CD4-positive, alpha-beta memory T cell (primary cell): ENCODE results near the gene NBPF19. TPM values are rescaled to one million over a fixed set of nuclear protein-coding genes. Genes with fewer than 3 reads are reported as not detected.
A peak's percentile ranks its signal among the peaks of the same experiment; 100 is the strongest.
"Not testable (repeated sequence)": the region's sequence is repeated elsewhere in the genome, so short reads cannot be mapped to it uniquely, and the experiment has no call there.

Source experiments
- CTCF ChIA-PET: fragments of 350-600 bp; sonication (Branson Sonifier 250); formaldehyde crosslinking; loops from one replicate; lab custom pipeline; 2021; ENCODE audit warnings: inconsistent platforms; ENCODE audit not compliant: partially characterized antibody; lab: Charles Lee
- POLR2A ChIA-PET: fragments of 350-600 bp; sonication (Branson Sonifier 250); formaldehyde crosslinking; loops from one replicate; lab custom pipeline; 2021; ENCODE audit not compliant: partially characterized antibody; lab: Charles Lee
- DNase-seq, 5 donors: peaks; one replicate each; pipeline versions ENCODE4 v3.0.0 to v3.0.0-alpha.2; 2020 to 2022; ENCODE audit warnings: mixed read lengths in 1 of 5
- H3K27ac ChIP-seq: one replicate; pipeline ENCODE4 v1.7.0; 2013; ENCODE audit warnings: low read depth, low read length
- H3K27me3 ChIP-seq: 2 replicates; pipeline ENCODE4 v1.7.0; 2013; ENCODE audit warnings: mild to moderate bottlenecking, low read length, moderate library complexity; ENCODE audit not compliant: insufficient read depth
- H3K36me3 ChIP-seq: 2 replicates; pipeline ENCODE4 v1.7.0; 2013; ENCODE audit warnings: mild to moderate bottlenecking, low read length, moderate library complexity; ENCODE audit not compliant: insufficient read depth
- H3K4me1 ChIP-seq: 2 replicates; pipeline ENCODE4 v1.7.0; 2013; ENCODE audit warnings: mild to moderate bottlenecking, low read length, moderate library complexity; ENCODE audit not compliant: insufficient read depth
- H3K4me3 ChIP-seq, 2 donors: one replicate each; pipeline ENCODE4 v1.7.0; 2013; ENCODE audit warnings: low read length in 2 of 2, mild to moderate bottlenecking in 1 of 2
- H3K9me3 ChIP-seq, 2 donors: one replicate each; pipeline ENCODE4 v1.7.0; 2013; ENCODE audit warnings: low read length in 2 of 2, control low read depth in 1 of 2; ENCODE audit not compliant: control insufficient read depth in 1 of 2
- H3K27ac Mint-ChIP-seq, 7 donors: one replicate each; pipeline ENCODE4 v1.8.0; 2020 to 2021; ENCODE audit warnings: mixed read lengths in 7 of 7, mild to moderate bottlenecking in 6 of 7, inconsistent platforms in 3 of 7, moderate library complexity in 3 of 7
- H3K27me3 Mint-ChIP-seq, 2 donors: one replicate each; pipeline ENCODE4 v1.8.0; 2020 to 2021; ENCODE audit warnings: mixed read lengths in 2 of 2
- H3K36me3 Mint-ChIP-seq, 2 donors: one replicate each; pipeline ENCODE4 v1.8.0; 2020 to 2021; ENCODE audit warnings: mixed read lengths in 2 of 2, inconsistent platforms in 1 of 2, mild to moderate bottlenecking in 1 of 2
- H3K4me1 Mint-ChIP-seq, 4 donors: one replicate each; pipeline ENCODE4 v1.8.0; 2020 to 2021; ENCODE audit warnings: mixed read lengths in 4 of 4, mild to moderate bottlenecking in 1 of 4
- H3K4me3 Mint-ChIP-seq, 8 donors: one replicate each; pipeline ENCODE4 v1.8.0; 2020 to 2021; ENCODE audit warnings: mixed read lengths in 8 of 8, mild to moderate bottlenecking in 7 of 8, moderate library complexity in 6 of 8, inconsistent platforms in 3 of 8
- H3K9me3 Mint-ChIP-seq, 8 donors: one replicate each; pipeline ENCODE4 v1.8.0; 2020 to 2021; ENCODE audit warnings: mixed read lengths in 8 of 8, mild to moderate bottlenecking in 5 of 8, inconsistent platforms in 3 of 8, moderate library complexity in 1 of 8
- intact Hi-C: fragments of 100-400 bp; cut with micrococcal nuclease; formaldehyde crosslinking; loops from one replicate; pipeline ENCODE4 v1.15.1; 2023
- polyA plus RNA-seq, 2 donors: library from polyadenylated mRNA; unstranded; fragments of 300-500 nt; fragmentation: Illumina TruSeq; gene quantifications; one replicate each; pipeline ENCODE4 v1.2.3, GENCODE V29; 2021
- total RNA-seq, 2 experiments: library from RNA; stranded (reverse); gene quantifications; one replicate each; pipeline ENCODE4 v1.2.3, GENCODE V29; 2021

The NBPF19 gene
- total and polyA plus RNA-seq, 4 experiments from 2014 or later, result 1.5 to 67.3 (median 35.5) TPM

- DNase-seq, H3K4me1 ChIP-seq, H3K4me3 Mint-ChIP-seq, H3K27me3 Mint-ChIP-seq, H3K9me3 Mint-ChIP-seq, H3K36me3 Mint-ChIP-seq, CTCF ChIA-PET, H3K4me3 ChIP-seq, H3K27me3 ChIP-seq, H3K9me3 ChIP-seq, H3K36me3 ChIP-seq, POLR2A ChIA-PET, H3K4me1 Mint-ChIP-seq, H3K27ac Mint-ChIP-seq, H3K27ac ChIP-seq, intact Hi-C loops: not testable (repeated sequence)
Observed at GRCh38 chr1:149572763-149573162, 97.9 kb downstream of the NBPF19 start.

GRCh38 chr1:149585592-149585991 is 110.7 kb downstream of the NBPF19 start:
- not testable (repeated sequence) for H3K36me3 Mint-ChIP-seq

More at GRCh38 chr1:149585592-149585991, 110.7 kb downstream of the NBPF19 start:
- H3K4me1 Mint-ChIP-seq, H3K27me3 ChIP-seq, H3K9me3 ChIP-seq, H3K27me3 Mint-ChIP-seq, intact Hi-C loops, H3K4me3 ChIP-seq, H3K9me3 Mint-ChIP-seq, CTCF ChIA-PET, POLR2A ChIA-PET, H3K4me1 ChIP-seq, H3K36me3 ChIP-seq, H3K27ac ChIP-seq: not testable (repeated sequence)
- DNase-seq, result peak; percentile 73 to 82 (median 77)
- peak overlapping the region in 5 of 7 donors; percentile 27 to 82 (median 75) for H3K27ac Mint-ChIP-seq
- H3K4me3 Mint-ChIP-seq, result peak overlapping the region in 7 of 8 donors; percentile 11 to 75 (median 36)

Other genes with a start within 250 kb of the NBPF19 start
- 1 to 10 TPM in 1 of 2 experiments, not detected in 1; 3.4 TPM for gene PPIAL4C, start 108.8 kb downstream of the NBPF19 start, total RNA-seq
- under 1 TPM in 1 of 2 donors, not detected in 1; 0.68 TPM for gene PPIAL4C, start 108.8 kb downstream of the NBPF19 start, polyA plus RNA-seq